ENCODE results near the gene GPR146.

Gene GPR146

GRCh38 chr7:1045069-1046063 is 1.0 kb downstream of the GPR146 start:
- no peak for DNase-seq

- peak; percentile 19 to 70 (median 57) for DNase-seq
Measured at GRCh38 chr7:1046722-1047679, 2.7 kb downstream of the GPR146 start.

- DNase-seq = peak in 1 of 6 experiments; percentile 9
Measured at GRCh38 chr7:1049006-1049741, 4.8 kb downstream of the GPR146 start.

- no peak for DNase-seq
Measured at GRCh38 chr7:1049801-1050200, 5.5 kb downstream of the GPR146 start.

- DNase-seq = no peak
Measured at GRCh38 chr7:1050254-1050906, 6.0 kb downstream of the GPR146 start.

GRCh38 chr7:1050956-1051690 is 6.8 kb downstream of the GPR146 start:
- DNase-seq = no peak

GRCh38 chr7:1052031-1052818 is 7.9 kb downstream of the GPR146 start:
- no peak for DNase-seq

GRCh38 chr7:1053002-1053411 is 8.7 kb downstream of the GPR146 start:
- DNase-seq = no peak

GRCh38 chr7:1053816-1054370 is 9.5 kb downstream of the GPR146 start:
- DNase-seq = no peak

GRCh38 chr7:1054438-1054837 is 10.1 kb downstream of the GPR146 start:
- no peak for DNase-seq

- DNase-seq = peak; percentile 44 to 74 (median 51)
Measured at GRCh38 chr7:1054861-1055450, 10.6 kb downstream of the GPR146 start.

GRCh38 chr7:1055491-1055955 is 11.2 kb downstream of the GPR146 start:
- peak in 1 of 6 experiments; percentile 41 for DNase-seq

- no peak for DNase-seq
Measured at GRCh38 chr7:1055956-1056784, 11.8 kb downstream of the GPR146 start.

- DNase-seq = no peak
Measured at GRCh38 chr7:1056785-1057410, 12.6 kb downstream of the GPR146 start.

GRCh38 chr7:1057416-1058291 is 13.3 kb downstream of the GPR146 start:
- DNase-seq = no peak

GRCh38 chr7:1058311-1058710 is 14.0 kb downstream of the GPR146 start:
- DNase-seq = no peak

GRCh38 chr7:1058821-1059199 is 14.5 kb downstream of the GPR146 start:
- DNase-seq = no peak
